ENCODE results near the gene ADPRS.

Gene ADPRS

DNA sequence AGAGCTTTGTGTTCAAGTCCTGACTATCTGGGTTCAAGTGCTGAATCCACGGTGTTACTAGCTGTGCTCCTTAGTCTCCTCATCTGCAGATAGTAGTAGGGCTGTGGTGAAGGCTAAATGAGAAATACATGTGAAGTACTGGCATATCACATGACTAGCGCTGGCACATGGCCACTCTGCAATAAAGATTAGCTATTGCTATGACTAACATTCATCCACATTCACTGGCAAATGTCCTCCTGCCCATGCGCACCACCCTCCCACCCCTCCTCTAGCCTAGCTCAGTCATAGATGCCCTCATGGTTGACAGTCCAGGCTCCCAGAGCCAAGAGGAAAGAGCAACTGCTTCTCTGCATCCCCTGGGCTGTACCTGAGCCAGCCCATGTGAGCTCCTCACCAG, 44.8 kb downstream of the ADPRS start:
- no peak for DNase-seq

GRCh38 chr1:36134031-36134430, 45.3 kb downstream of the ADPRS start:
- no peak for DNase-seq

DNA sequence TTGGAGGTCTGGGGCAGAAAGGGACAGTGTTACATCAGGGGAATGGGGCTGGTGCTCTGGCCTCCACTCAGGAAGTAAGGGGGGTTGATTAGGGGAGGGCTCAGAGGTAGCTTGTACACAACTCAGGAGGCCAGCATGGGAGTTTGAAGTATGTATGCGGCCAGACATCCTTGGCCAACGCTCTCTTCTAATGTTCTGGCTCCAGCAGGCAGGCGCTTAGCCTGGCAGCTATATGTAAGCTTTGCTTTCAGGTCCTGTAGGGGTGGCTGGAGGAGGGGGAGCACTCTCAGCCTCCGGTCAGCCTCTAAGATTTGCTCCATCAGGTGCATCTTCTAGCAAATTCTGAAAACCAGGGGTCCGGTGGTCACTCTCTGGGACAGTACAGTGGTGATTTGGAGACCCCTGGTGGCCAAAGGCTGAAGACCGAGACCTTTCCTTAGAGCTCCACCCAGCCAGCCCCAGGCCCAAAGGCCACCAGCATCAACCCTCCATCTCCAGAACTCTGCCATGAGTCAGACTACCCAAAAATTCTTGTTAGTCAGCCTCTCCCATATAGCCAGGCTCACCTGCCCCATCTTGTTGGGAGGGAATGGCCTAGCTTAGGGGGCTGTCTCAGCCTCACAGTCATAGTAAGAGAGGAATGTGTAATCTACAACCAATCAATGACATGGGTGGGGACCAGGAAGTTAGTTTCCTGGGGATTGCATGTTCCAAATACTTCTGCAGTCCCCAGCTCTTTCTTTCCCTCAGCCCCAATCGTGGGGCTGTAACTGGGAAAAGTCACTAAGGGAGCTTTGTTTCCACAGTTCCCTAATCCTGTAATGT, 46.0 kb downstream of the ADPRS start:
- peak in 10 of 14 donors; percentile 31 to 71 (median 38) for DNase-seq

GRCh38 chr1:36135330-36135667, 46.6 kb downstream of the ADPRS start:
- DNase-seq, result no peak

DNA sequence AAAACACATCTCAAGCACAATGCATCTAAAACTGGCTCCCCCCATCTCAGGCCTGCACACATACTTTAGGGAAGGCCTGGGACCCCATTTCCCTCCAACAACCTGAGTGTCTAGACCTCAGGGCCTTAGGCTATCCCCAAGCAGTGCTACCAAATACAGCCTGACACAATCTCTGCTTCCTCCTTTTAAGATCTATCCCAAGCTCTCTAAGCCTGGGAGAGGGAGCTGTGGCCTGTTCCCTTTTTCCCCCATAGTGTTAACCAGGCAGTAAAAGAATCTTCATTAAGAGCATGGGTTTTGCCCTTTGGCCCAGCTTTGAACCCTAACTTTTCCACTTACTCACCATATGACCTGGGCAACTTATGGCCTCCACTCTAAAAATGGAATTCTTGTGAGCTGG, 47.1 kb downstream of the ADPRS start:
- no peak for DNase-seq

DNA sequence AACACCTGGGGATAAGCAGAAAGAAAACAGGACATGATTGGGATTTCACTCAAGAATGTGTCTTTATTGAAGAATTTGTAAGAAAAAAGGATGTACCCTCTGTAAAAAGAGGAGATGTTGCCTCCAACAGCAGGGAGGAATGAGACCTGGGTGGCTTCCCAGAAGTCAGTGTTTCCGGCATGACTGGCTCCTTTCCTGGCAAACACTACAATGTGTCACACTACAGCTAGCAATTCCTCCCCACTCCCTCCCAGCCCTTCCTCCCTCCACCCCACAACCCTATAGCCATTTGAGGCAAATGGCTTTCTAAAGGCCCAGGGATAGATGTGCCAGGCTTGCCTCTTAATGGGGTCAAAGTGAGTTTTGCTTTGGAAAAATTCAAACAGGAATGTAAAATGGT, 47.8 kb downstream of the ADPRS start:
- DNase-seq, result peak in 7 of 14 donors; percentile 14 to 66 (median 27)

GRCh38 chr1:36137226-36137625, 48.5 kb downstream of the ADPRS start:
- DNase-seq, result peak in 1 of 14 donors; percentile 34

GRCh38 chr1:36137776-36138175, 49.1 kb downstream of the ADPRS start:
- peak in 1 of 14 donors; percentile 78 for DNase-seq

DNA sequence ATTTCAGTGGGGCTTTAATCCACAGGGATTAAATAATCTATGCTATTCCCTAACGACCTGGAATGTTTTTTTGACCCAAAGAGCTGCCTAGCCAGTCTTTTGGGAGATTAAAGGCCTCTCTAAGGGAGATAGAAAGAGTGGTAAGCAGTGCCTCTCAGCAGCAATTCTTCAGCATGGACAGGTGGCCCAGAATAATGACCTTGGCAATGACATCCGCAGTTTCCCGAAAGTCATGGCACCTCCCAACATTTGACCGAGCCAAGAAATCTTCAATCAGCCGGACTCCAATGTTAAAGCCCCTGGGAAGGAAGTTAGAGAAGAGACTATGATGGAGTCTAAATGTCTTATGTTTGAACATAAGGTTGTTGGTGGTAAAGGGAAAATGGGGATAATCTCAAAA, 50.8 kb downstream of the ADPRS start:
- peak in 1 of 14 donors; percentile 24 for DNase-seq

GRCh38 chr1:36142121-36142520, 53.4 kb downstream of the ADPRS start:
- DNase-seq, result peak in 1 of 14 donors; percentile 26

DNA sequence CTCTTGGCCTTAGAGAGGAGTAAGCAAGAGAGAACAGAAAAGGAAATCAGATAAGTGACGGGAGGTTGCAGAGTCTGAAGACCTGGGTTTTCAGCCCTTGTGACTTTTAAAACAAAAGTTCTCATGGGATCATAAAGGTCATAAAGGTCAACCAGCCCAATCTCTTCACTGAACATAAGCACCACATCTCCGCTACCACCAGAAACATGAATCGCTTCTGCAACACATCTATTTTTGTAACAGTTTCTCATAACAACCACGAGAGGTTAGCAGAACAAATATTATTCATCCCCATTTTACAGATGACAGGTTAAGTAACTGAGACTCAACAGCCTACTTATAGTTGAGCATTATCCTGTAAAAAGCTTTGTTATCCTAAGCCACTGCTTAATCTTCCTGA, 54.7 kb downstream of the ADPRS start:
- no peak for DNase-seq
